SJSA1 (cell line): ENCODE results near the gene CYP27C1. TPM values are rescaled to one million over a fixed set of nuclear protein-coding genes. Genes with fewer than 3 reads are reported as not detected.
"Not testable (repeated sequence)": the region's sequence is repeated elsewhere in the genome, so short reads cannot be mapped to it uniquely, and the experiment has no call there.

Experiments
- DNase-seq, 2 experiments: peaks; one replicate each; pipeline ENCODE4 v3.0.0-alpha.2; 2015 to 2020; ENCODE audit warnings: low spot score in 2 of 2, low read depth in 1 of 2
- H3K27ac ChIP-seq: fragments of 250-450 bp; sonication (Bioruptor Pico); 2 replicates; pipeline ENCODE4 v1.5.1; 2020; ENCODE audit warnings: mild to moderate bottlenecking, moderate library complexity
- H3K27me3 ChIP-seq: fragments of 250-450 bp; sonication (Bioruptor Pico); replicated peaks from 2 replicates; pipeline ENCODE4 v1.5.1; 2020; ENCODE audit warnings: mild to moderate bottlenecking, moderate library complexity
- H3K36me3 ChIP-seq: fragments of 250-450 bp; sonication (Bioruptor Pico); 2 replicates; pipeline ENCODE4 v1.5.1; 2020; ENCODE audit warnings: mild to moderate bottlenecking
- H3K4me1 ChIP-seq: fragments of 250-450 bp; sonication (Bioruptor Pico); replicated peaks from 2 replicates; pipeline ENCODE4 v1.6.1; 2021; ENCODE audit warnings: mild to moderate bottlenecking
- H3K4me3 ChIP-seq: fragments of 250-450 bp; sonication (Bioruptor Pico); 2 replicates; pipeline ENCODE4 v1.5.1; 2020; ENCODE audit warnings: mild to moderate bottlenecking
- H3K9me3 ChIP-seq: fragments of 250-450 bp; sonication (Bioruptor Pico); replicated peaks from 2 replicates; pipeline ENCODE4 v1.5.1; 2020; ENCODE audit warnings: mild to moderate bottlenecking
- total RNA-seq: library from RNA; depleted of rRNA; stranded (reverse); fragments of >200 nt; shearing (Covaris generic); gene quantifications from 2 replicates; pipeline ENCODE4 v1.2.3, GENCODE V29; 2014

The CYP27C1 gene
- total RNA-seq, 1 experiment from 2014 or later = 0.63 TPM

GRCh38 chr2:127216593-127216992, 3.5 kb downstream of the CYP27C1 start:
- DNase-seq = no peak
- no peak overlapping the region for H3K27ac ChIP-seq
- no peak overlapping the region for H3K4me3 ChIP-seq
- H3K9me3 ChIP-seq = no peaks in the 10 kb centered on the region
- H3K36me3 ChIP-seq = no peaks in the 10 kb centered on the region
- no peaks in the 10 kb centered on the region; the same call in none of the 2 replicates for H3K27me3 ChIP-seq
- H3K4me1 ChIP-seq = peaks cover 20% of the 10 kb centered on the region

- no peaks in the 10 kb centered on the region for H3K36me3 ChIP-seq
- H3K27me3 ChIP-seq = no peaks in the 10 kb centered on the region; the same call in none of the 2 replicates
- H3K4me3 ChIP-seq = no peak overlapping the region
- H3K27ac ChIP-seq = no peak overlapping the region
- DNase-seq = no peak
- H3K4me1 ChIP-seq = peaks cover 20% of the 10 kb centered on the region
- no peaks in the 10 kb centered on the region for H3K9me3 ChIP-seq
Observed at GRCh38 chr2:127216095-127216494, 4.0 kb downstream of the CYP27C1 start.

- H3K36me3 ChIP-seq, H3K9me3 ChIP-seq, DNase-seq, H3K27me3 ChIP-seq, H3K4me3 ChIP-seq, H3K27ac ChIP-seq: not testable (repeated sequence)
- H3K4me1 ChIP-seq = peaks cover 18% of the 10 kb centered on the region
Observed at GRCh38 chr2:127214201-127214600, 5.9 kb downstream of the CYP27C1 start.

GRCh38 chr2:127208313-127208712, 11.8 kb downstream of the CYP27C1 start:
- Histone ChIP-seq H3K36me3 (no peaks in the 10 kb centered on the region), H3K4me3 (no peak overlapping the region), H3K9me3 (no peaks in the 10 kb centered on the region), H3K4me1 (no peaks in the 10 kb centered on the region), H3K27me3 (no peaks in the 10 kb centered on the region), H3K27ac (no peak overlapping the region)
- DNase-seq = no peak

- no peaks in the 10 kb centered on the region for H3K9me3 ChIP-seq
- H3K27me3 ChIP-seq = no peaks in the 10 kb centered on the region
- no peak overlapping the region for H3K27ac ChIP-seq
- DNase-seq = no peak
- H3K4me3 ChIP-seq = no peak overlapping the region
- no peaks in the 10 kb centered on the region for H3K36me3 ChIP-seq
- H3K4me1 ChIP-seq = no peaks in the 10 kb centered on the region
Observed at GRCh38 chr2:127205218-127206125, 14.6 kb downstream of the CYP27C1 start.

GRCh38 chr2:127201452-127201851, 18.6 kb downstream of the CYP27C1 start:
- 0 out of 2 replicates have a peak, but pooled peaks cover 3% of the 10 kb centered on the region for H3K9me3 ChIP-seq
- no peaks in the 10 kb centered on the region for H3K27me3 ChIP-seq
- no peaks in the 10 kb centered on the region for H3K36me3 ChIP-seq
- H3K4me1 ChIP-seq = no peaks in the 10 kb centered on the region; the same call in 1 of the 2 replicates
- no peak overlapping the region for H3K27ac ChIP-seq
- no peak overlapping the region for H3K4me3 ChIP-seq
- DNase-seq = no peak

GRCh38 chr2:127200962-127201361, 19.1 kb downstream of the CYP27C1 start:
- no peaks in the 10 kb centered on the region for H3K36me3 ChIP-seq
- H3K9me3 ChIP-seq = 0 out of 2 replicates have a peak, but pooled peaks cover 3% of the 10 kb centered on the region
- no peaks in the 10 kb centered on the region for H3K27me3 ChIP-seq
- H3K4me1 ChIP-seq = no peaks in the 10 kb centered on the region; the same call in 1 of the 2 replicates
- no peak overlapping the region for H3K27ac ChIP-seq
- no peak overlapping the region for H3K4me3 ChIP-seq
- DNase-seq = no peak

- H3K27ac ChIP-seq = no peak overlapping the region
- H3K4me3 ChIP-seq = no peak overlapping the region
- no peak for DNase-seq
- 0 out of 2 replicates have a peak, but pooled peaks cover 3% of the 10 kb centered on the region for H3K9me3 ChIP-seq
- no peaks in the 10 kb centered on the region for H3K36me3 ChIP-seq
- peaks cover 7% of the 10 kb centered on the region for H3K4me1 ChIP-seq
- no peaks in the 10 kb centered on the region for H3K27me3 ChIP-seq
Observed at GRCh38 chr2:127199223-127199622, 20.9 kb downstream of the CYP27C1 start.

GRCh38 chr2:127197475-127198385, 22.4 kb downstream of the CYP27C1 start:
- peak; percentile 50 to 73 for DNase-seq
- Histone ChIP-seq H3K36me3 (no peaks in the 10 kb centered on the region), H3K27me3 (no peaks in the 10 kb centered on the region), H3K4me3 (no peak overlapping the region), H3K9me3 (0 out of 2 replicates have a peak, but pooled peaks cover 3% of the 10 kb centered on the region), H3K4me1 (peaks cover 21% of the 10 kb centered on the region), H3K27ac (no peak overlapping the region)

- Histone ChIP-seq H3K36me3 (no peaks in the 10 kb centered on the region), H3K4me3 (no peak overlapping the region), H3K27ac (no peak overlapping the region), H3K27me3 (no peaks in the 10 kb centered on the region), H3K4me1 (peaks cover 21% of the 10 kb centered on the region), H3K9me3 (0 out of 2 replicates have a peak, but pooled peaks cover 3% of the 10 kb centered on the region)
- DNase-seq = no peak
Observed at GRCh38 chr2:127196998-127197397, 23.1 kb downstream of the CYP27C1 start.

- DNase-seq = no peak
- no peaks in the 10 kb centered on the region for H3K27me3 ChIP-seq
- peaks cover 21% of the 10 kb centered on the region for H3K4me1 ChIP-seq
- 0 out of 2 replicates have a peak, but pooled peaks cover 3% of the 10 kb centered on the region for H3K9me3 ChIP-seq
- no peak overlapping the region for H3K4me3 ChIP-seq
- no peaks in the 10 kb centered on the region for H3K36me3 ChIP-seq
- no peak overlapping the region for H3K27ac ChIP-seq
Observed at GRCh38 chr2:127196549-127196948, 23.6 kb downstream of the CYP27C1 start.

- H3K4me1 ChIP-seq = peaks cover 21% of the 10 kb centered on the region
- no peaks in the 10 kb centered on the region for H3K27me3 ChIP-seq
- no peak for DNase-seq
- no peak overlapping the region for H3K4me3 ChIP-seq
- H3K27ac ChIP-seq = no peak overlapping the region; the same call in 1 of the 2 replicates
- no peaks in the 10 kb centered on the region for H3K36me3 ChIP-seq
- 0 out of 2 replicates have a peak, but pooled peaks cover 3% of the 10 kb centered on the region for H3K9me3 ChIP-seq
Observed at GRCh38 chr2:127195140-127196074, 24.7 kb downstream of the CYP27C1 start.

GRCh38 chr2:127194447-127194846, 25.7 kb downstream of the CYP27C1 start:
- Histone ChIP-seq H3K36me3 (no peaks in the 10 kb centered on the region), H3K4me3 (no peak overlapping the region), H3K27me3 (no peaks in the 10 kb centered on the region), H3K9me3 (0 out of 2 replicates have a peak, but pooled peaks cover 3% of the 10 kb centered on the region), H3K4me1 (peaks cover 21% of the 10 kb centered on the region), H3K27ac (peak overlapping the region; percentile 80)
- DNase-seq = no peak
